SK-N-SH (cell line): ENCODE results near the gene LTBP1.

Experiments
- CTCF ChIP-seq: fragments of 200-600 bp; sonication (generic); IDR thresholded peaks from 2 replicates; pipeline ENCODE4 v1.6.1; 2017; ENCODE audit warnings: antibody characterized with exemption, mild to moderate bottlenecking, moderate library complexity
- EP300 ChIP-seq, 2 experiments: IDR thresholded peaks; 2 replicates each; pipeline versions ENCODE4 v1.4.0 to v1.6.1; 2012; ENCODE audit warnings: borderline replicate concordance in 1 of 2, low read depth in 1 of 2, low read length in 1 of 2
- JUND ChIP-seq: IDR thresholded peaks from 2 replicates; pipeline ENCODE4 v1.4.0; 2012
- MXI1 ChIP-seq: IDR thresholded peaks from 2 replicates; pipeline ENCODE4 v1.6.1; 2012; ENCODE audit warnings: mild to moderate bottlenecking, low read depth, low read length, improper control_type of control experiment
- NFIC ChIP-seq: IDR thresholded peaks from 2 replicates; pipeline ENCODE4 v1.4.0; 2012; ENCODE audit warnings: borderline replicate concordance
- POLR2AphosphoS5 ChIP-seq: IDR thresholded peaks from 2 replicates; pipeline ENCODE4 v1.6.1; 2012; ENCODE audit warnings: low read depth, low read length
- RFX5 ChIP-seq: IDR thresholded peaks from 2 replicates; pipeline ENCODE4 v1.6.1; 2012; ENCODE audit warnings: mild to moderate bottlenecking, improper control_type of control experiment, low read length
- RXRA ChIP-seq: IDR thresholded peaks from 2 replicates; pipeline ENCODE4 v1.4.0; 2012; ENCODE audit warnings: low read depth, mild to moderate bottlenecking, borderline replicate concordance
- TCF12 ChIP-seq: IDR thresholded peaks from 2 replicates; pipeline ENCODE4 v1.4.0; 2012
- USF1 ChIP-seq: IDR thresholded peaks from 2 replicates; pipeline ENCODE4 v1.4.0; 2012; ENCODE audit warnings: low read depth, borderline replicate concordance
- USF2 ChIP-seq: fragments of 150-350 bp; IDR thresholded peaks from 2 replicates; pipeline ENCODE4 v1.6.1; 2017; ENCODE audit warnings: antibody characterized with exemption, low read length, low read depth, borderline replicate concordance
- YY1 ChIP-seq: IDR thresholded peaks from 2 replicates; pipeline ENCODE4 v1.4.0; 2012; ENCODE audit warnings: low read depth, mild to moderate bottlenecking

- TF ChIP-seq RFX5 (no peak), NFIC (no peak), CTCF (no peak), RXRA (no peak), JUND (no peak), MXI1 (no peak), USF1 (no peak), EP300 (IDR thresholded peaks at IDR 0.05; ENCODE audit: borderline replicate concordance in 1 of 2, low read depth in 1 of 2, low read length in 1 of 2) (no peak), TCF12 (no peak), USF2 (no peak), YY1 (no peak), POLR2AphosphoS5 (no peak; the same call in 1 of the 2 replicates)
Measured at GRCh38 chr2:33190393-33190937, 243.7 kb downstream of the LTBP1 start.
